Measurements from ENCODE around the gene SPG11.

Gene SPG11

DNA sequence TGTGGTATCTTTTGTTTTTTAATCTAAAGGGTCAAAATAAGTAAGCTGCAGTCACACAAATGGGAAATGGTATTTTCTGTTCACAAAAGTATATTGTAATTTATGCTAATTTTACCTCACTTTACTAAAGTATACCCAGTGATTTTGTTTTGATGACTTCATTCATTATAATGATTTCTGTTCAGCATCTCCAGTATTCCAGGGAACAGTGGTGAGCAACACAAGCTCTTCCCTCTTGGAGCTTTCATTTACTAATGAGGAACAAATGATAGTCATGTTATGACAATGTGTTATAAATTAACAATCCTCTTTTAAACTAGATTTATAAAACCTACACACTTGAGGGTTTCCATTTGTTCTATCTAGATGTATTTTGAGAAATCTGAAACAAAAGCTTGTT lies 147.0 kb downstream of the SPG11 start:
- no peak for DNase-seq

Measured in activated naive CD4-positive, alpha-beta T cell treated with Interleukin-2 at 50 U/mL for 16 hours (primary cell).